K562 (cell line): ENCODE data around the gene ZFTA. TPM values are rescaled to one million over a fixed set of nuclear protein-coding genes. Genes with fewer than 3 reads are reported as not detected.

Experiments used
- ATAC-seq: fragments of 200-7000 bp; cut with Tn5 transposase; 3 replicates; pipeline ENCODE4 v1.9.1; 2020; ENCODE audit warnings: moderate library complexity
- BruUV-seq: library from RNA; stranded (reverse); fragments of 400-500 nt; replicated peaks from 2 replicates; lab custom pipeline; 2021; lab: Mats Ljungman, UMichigan
- CTCF ChIA-PET: fragments of 300-600 bp; formaldehyde crosslinking; extraction: SDS; loops from one replicate; lab custom pipeline; 2021; ENCODE audit warnings: low intra/inter-chr PET ratio; lab: Yijun Ruan, JAX
- POLR2A ChIA-PET: fragments of 300-600, 350-650 bp; sonication (Branson Sonifier 250); formaldehyde crosslinking; extraction: SDS; loops from one replicate; lab custom pipeline; 2021; ENCODE audit warnings: antibody characterized with exemption, inconsistent platforms; lab: Yijun Ruan, JAX
- DNase-seq, 4 experiments: peaks; one replicate each; pipeline versions ENCODE4 v3.0.0 to v3.0.0-alpha.2; 2011 to 2018; ENCODE audit warnings: low spot score in 3 of 4, mixed read lengths in 3 of 4; ENCODE audit errors: extremely low read depth in 1 of 4
- FAIRE-seq: peaks from 2 replicates; lab custom pipeline; 2011; peaks lifted over from hg19 to GRCh38; lab: Jason Lieb, UNC
- H2AFZ ChIP-seq: 2 replicates; pipeline ENCODE4 v1.6.0; 2011; ENCODE audit warnings: low read depth, low read length, control low read depth, inconsistent platforms
- H3K27ac ChIP-seq: fragments of 200-600 bp; 3 replicates; pipeline ENCODE4 v1.8.0; 2011; ENCODE audit warnings: low read depth, mild to moderate bottlenecking, control low read depth, inconsistent platforms, low read length, moderate library complexity, mixed read lengths; ENCODE audit errors: extremely low read depth
- H3K27me3 ChIP-seq, 2 experiments: fragments of 300-600 bp in 1 of 2; 2 replicates in 1 of 2; 3 replicates in 1 of 2; pipeline versions ENCODE4 v1.6.0 to v1.8.0; 2011; ENCODE audit warnings: inconsistent platforms in 2 of 2, low read length in 2 of 2, mild to moderate bottlenecking in 1 of 2, mixed read lengths in 1 of 2, moderate library complexity in 1 of 2; ENCODE audit not compliant: control insufficient read depth in 2 of 2, insufficient read depth in 2 of 2
- H3K36me3 ChIP-seq: fragments of 300-600 bp; 3 replicates; pipeline ENCODE4 v1.8.0; 2011; ENCODE audit warnings: mild to moderate bottlenecking, low read length, inconsistent platforms; ENCODE audit not compliant: control insufficient read depth, insufficient read depth
- H3K4me1 ChIP-seq, 2 experiments: fragments of 200-600 bp in 1 of 2; replicated peaks in 1 of 2; 2 replicates in 1 of 2; 3 replicates in 1 of 2; pipeline versions ENCODE4 v1.5.1 to v1.8.0; 2011; ENCODE audit warnings: inconsistent platforms in 2 of 2, low read length in 2 of 2, mild to moderate bottlenecking in 1 of 2, mixed read lengths in 1 of 2, moderate library complexity in 1 of 2; ENCODE audit not compliant: control insufficient read depth in 2 of 2, insufficient read depth in 2 of 2
- H3K4me2 ChIP-seq: 2 replicates; pipeline ENCODE4 v1.6.1; 2011; ENCODE audit warnings: low read length, control low read depth, inconsistent platforms, mixed read lengths; ENCODE audit not compliant: insufficient read depth
- H3K4me3 ChIP-seq: fragments of 200-600 bp; sonication (generic), shearing (Covaris generic); 2 replicates; pipeline ENCODE4 v1.5.1; 2016; ENCODE audit warnings: control low read depth, inconsistent platforms
- H3K79me2 ChIP-seq: fragments of 200-600 bp; 3 replicates; pipeline ENCODE4 v1.8.0; 2011; ENCODE audit warnings: low read length, inconsistent platforms; ENCODE audit not compliant: control insufficient read depth, insufficient read depth
- H3K9ac ChIP-seq, 2 experiments: 2 replicates each; pipeline versions ENCODE4 v1.6.0 to v1.6.1; 2011; ENCODE audit warnings: low read depth in 2 of 2, low read length in 2 of 2, control low read depth in 1 of 2, inconsistent platforms in 1 of 2, mild to moderate bottlenecking in 1 of 2, mixed read lengths in 1 of 2; ENCODE audit not compliant: insufficient read depth in 1 of 2
- H3K9me1 ChIP-seq: one replicate; pipeline ENCODE4 v1.6.0; 2011; ENCODE audit warnings: inconsistent platforms, mild to moderate bottlenecking, low read length, moderate library complexity; ENCODE audit not compliant: control insufficient read depth, insufficient read depth
- H3K9me3 ChIP-seq: replicated peaks from 2 replicates; pipeline ENCODE4 v1.5.1; 2011; ENCODE audit warnings: low read depth, low read length, inconsistent platforms; ENCODE audit not compliant: control insufficient read depth, insufficient read depth
- H4K20me1 ChIP-seq: replicated peaks from 2 replicates; pipeline ENCODE4 v1.6.1; 2011; ENCODE audit warnings: low read length, inconsistent platforms, mixed read lengths; ENCODE audit not compliant: control insufficient read depth, insufficient read depth
- ATF2 ChIP-seq: sonication (generic); formaldehyde crosslinking; IDR thresholded peaks from 2 replicates; pipeline ENCODE4 v1.8.1; 2022; ENCODE audit warnings: missing genetic modification reagents
- WGBS: fragments of 100-300 bp; shearing (Covaris generic); methylation state at CpG from one replicate; pipeline ENCODE4 v1.1.6; 2016; ENCODE audit warnings: low coverage, mixed read lengths; ENCODE audit not compliant: insufficient coverage; ENCODE audit errors: missing lambda C conversion rate; 5-methylcytosine and 5-hydroxymethylcytosine counted together
- in situ Hi-C: fragments of 300-500 bp; cut with MboI; formaldehyde crosslinking; loops from 4 replicates; pipeline ENCODE4 v1.15.0; 2018; ENCODE audit warnings: inconsistent platforms, mixed read lengths
- intact Hi-C: fragments of 100-400 bp; cut with micrococcal nuclease; formaldehyde crosslinking; loops from 2 replicates; pipeline ENCODE4 v1.14.2; 2022
- polyA plus RNA-seq, 8 experiments: library from polyadenylated mRNA; depleted of rRNA in 4 of 8; stranded (reverse) in 5 of 8; unstranded in 3 of 8; fragments of >200 nt; fragmentation: Nextera tagmentation in 2 of 8; fragmentation: Illumina TruSeq in 1 of 8; extraction: Ambion mirVana in 2 of 8; extraction: Trizol in 1 of 8; gene quantifications; 2 replicates each; pipeline versions ENCODE4 v1.2.1 to v1.2.3, GENCODE V29; 2011 to 2014; ENCODE audit warnings: inconsistent platforms in 1 of 8, missing spikeins in 1 of 8
- total RNA-seq, 7 experiments: library from RNA; depleted of rRNA in 6 of 7; stranded (reverse); fragments of >200 nt in 6 of 7; fragmentation: Illumina TruSeq in 2 of 7; extraction: Trizol in 2 of 7; gene quantifications; 2 replicates each; pipeline versions ENCODE4 v1.2.1 to v1.2.3, GENCODE V29; 2011 to 2021; ENCODE audit warnings: low replicate concordance in 1 of 7

Gene ZFTA
- total and polyA plus RNA-seq, 9 of the 15 experiments (the other 6 are each of a cell fraction or from before 2014, with no cell fraction given), result 0.45 to 12.3 (median 2.9) TPM

- Histone ChIP-seq H3K9me3 (no peaks in the 10 kb centered on the region), H3K36me3 (peaks cover 32% of the 10 kb centered on the region; the same call in 1 of the 3 replicates), H4K20me1 (no peaks in the 10 kb centered on the region), H3K79me2 (peaks cover 19% of the 10 kb centered on the region), H3K9ac (no peak overlapping the region), H3K4me1 (peaks cover 8 to 62% of the 10 kb centered on the region in 2 experiments), H3K4me2 (no peak overlapping the region), H3K27ac (no peak overlapping the region), H3K9me1 (no peaks in the 10 kb centered on the region), H3K27me3 (no peaks in the 10 kb centered on the region), H2AFZ (no peak overlapping the region), H3K4me3 (no peak overlapping the region)
- CTCF ChIA-PET, result no interaction called here
- intact Hi-C loops (loop anchor here (5.0 kb wide), 4 partner anchors 47 to 387 kb away; partner anchors contain the start of genes MARK2, RCOR2 and SPINDOC), in situ Hi-C loops (loop anchor here (10.0 kb wide), 1 partner anchor 379 kb away; no protein-coding TSS in a partner anchor)
- POLR2A ChIA-PET, result interaction anchor here (0.6 to 1.2 kb wide), 2 partner anchors 9 to 17 kb away, joined by 3 to 5 read pairs; no protein-coding TSS in a partner anchor
- TF ChIP-seq ATF2 (CRISPR knock-in tag), result no peak
- 93% methylated on average over 7 of the region's 18 CpGs for WGBS
- no peak for FAIRE-seq
- ATAC-seq, result no peak
- DNase-seq, result no peak
- BruUV-seq, result no TSS peak
Measured at GRCh38 chr11:63765688-63766241, 2.8 kb downstream of the ZFTA start.
